Activated naive CD8-positive, alpha-beta T cell treated with anti-CD3 and anti-CD28 coated beads, Interleukin-2, amount 50 U/mL, for 16 hours (primary cell): ENCODE results near the gene EXT2.
A peak's percentile ranks its signal among the peaks of the same experiment; 100 is the strongest.

Experiments
- DNase-seq: peaks from one replicate; pipeline ENCODE4 v3.0.0-alpha.2; 2020; ENCODE audit warnings: low read depth, low spot score

The EXT2 gene

DNA sequence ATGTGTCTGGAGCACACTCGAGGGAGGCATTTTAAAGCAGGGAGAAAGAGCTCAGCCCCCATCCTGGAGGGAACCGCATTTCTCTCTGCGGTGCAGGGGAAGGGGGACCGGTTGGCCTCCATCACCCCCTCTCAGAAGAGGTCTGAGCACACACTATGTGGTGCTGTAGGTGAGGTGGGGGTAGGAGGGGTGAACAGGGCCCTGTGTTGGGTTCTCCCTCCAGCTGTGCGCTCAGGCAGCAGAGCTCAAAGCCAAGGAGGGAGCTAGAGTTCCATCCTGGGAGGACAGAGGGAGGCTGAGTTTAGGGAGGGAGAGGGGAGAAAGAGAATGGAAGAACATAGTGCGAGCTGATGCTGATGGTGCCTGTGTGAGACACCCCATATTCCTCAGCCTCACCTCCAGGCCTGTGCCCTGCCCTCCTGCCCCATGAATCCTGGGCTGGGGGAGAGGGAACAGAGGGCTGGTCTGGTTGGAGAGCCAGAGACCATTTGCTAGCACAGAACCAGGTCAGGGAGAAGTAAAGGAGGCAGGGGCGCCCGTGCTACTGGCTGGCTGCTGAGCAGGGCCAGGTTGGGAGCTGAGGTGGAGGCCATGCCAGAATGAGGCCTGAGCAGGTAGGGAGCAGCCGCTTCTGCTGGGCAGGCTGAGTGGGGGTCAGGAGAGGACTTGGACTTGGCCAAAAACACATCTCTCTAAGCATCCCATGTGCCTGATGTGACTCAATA is 170.7 kb downstream of the EXT2 start:
- DNase-seq = no peak

GRCh38 chr11:44267006-44267749 is 171.7 kb downstream of the EXT2 start:
- DNase-seq = no peak

DNA sequence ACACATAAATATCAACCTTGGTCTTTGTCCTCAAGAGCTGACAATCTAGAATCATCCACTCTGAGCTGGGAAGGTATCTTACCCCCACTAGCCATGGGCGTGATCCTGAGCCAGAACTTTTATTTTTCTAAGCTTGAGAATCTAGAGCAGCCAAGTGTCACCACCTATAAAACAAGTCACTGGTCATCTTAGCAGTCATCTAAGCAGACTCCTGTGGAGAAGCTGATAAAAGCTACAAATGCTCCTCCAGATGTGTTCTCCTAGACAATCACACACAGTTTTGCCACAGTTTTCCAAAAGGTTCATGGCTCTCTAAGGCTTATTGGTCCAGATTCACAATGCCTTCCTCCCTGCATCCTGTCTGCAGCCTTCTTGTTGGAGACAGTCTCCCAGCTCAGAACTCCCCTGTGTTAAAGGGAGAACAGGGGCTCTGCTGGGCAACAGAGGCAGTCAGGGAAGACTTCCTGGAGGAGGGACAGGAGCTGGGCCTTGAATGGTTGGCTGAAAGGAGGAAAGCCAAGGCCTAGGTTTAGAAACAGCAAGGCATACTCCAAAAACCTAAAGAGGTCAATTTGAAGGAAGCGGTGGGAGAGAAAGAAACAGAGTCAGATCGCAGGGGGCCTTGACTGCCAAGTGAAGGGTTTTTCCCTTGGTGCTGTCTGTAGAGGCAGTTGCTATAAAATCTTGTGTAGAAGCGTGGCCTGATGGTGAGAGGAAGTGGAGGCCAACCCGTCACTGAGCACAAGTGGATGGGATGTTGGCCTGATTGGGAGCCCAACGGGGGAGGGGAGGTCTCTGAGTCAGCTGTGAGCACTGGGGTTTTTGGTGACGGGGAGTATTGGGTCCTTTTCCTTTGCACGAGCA is 172.5 kb downstream of the EXT2 start:
- DNase-seq = no peak

DNA sequence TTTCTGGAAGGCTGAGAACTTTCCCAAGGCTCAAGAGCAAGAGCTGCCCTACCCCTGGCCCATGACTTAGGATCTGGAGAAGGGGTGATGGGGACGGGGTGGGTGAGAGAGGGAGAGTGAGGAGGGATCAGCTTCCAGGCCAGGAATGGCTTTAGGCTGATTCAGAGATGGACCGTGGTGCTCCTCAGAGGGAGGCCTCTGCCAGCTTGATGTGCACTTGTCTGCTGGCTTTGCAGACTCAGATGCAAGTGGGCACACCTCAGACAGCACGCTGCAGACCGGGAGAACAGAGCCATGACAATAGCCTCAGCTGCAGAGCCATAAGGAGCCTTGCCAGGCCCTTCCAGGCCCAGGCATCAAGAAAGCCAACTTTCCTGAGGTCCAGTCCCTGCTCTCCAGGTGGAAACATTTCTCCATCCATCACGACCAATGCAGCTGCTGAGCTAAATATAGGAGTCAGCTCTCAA is 173.2 kb downstream of the EXT2 start:
- no peak for DNase-seq

GRCh38 chr11:44269369-44270351 is 174.2 kb downstream of the EXT2 start:
- DNase-seq = no peak

DNA sequence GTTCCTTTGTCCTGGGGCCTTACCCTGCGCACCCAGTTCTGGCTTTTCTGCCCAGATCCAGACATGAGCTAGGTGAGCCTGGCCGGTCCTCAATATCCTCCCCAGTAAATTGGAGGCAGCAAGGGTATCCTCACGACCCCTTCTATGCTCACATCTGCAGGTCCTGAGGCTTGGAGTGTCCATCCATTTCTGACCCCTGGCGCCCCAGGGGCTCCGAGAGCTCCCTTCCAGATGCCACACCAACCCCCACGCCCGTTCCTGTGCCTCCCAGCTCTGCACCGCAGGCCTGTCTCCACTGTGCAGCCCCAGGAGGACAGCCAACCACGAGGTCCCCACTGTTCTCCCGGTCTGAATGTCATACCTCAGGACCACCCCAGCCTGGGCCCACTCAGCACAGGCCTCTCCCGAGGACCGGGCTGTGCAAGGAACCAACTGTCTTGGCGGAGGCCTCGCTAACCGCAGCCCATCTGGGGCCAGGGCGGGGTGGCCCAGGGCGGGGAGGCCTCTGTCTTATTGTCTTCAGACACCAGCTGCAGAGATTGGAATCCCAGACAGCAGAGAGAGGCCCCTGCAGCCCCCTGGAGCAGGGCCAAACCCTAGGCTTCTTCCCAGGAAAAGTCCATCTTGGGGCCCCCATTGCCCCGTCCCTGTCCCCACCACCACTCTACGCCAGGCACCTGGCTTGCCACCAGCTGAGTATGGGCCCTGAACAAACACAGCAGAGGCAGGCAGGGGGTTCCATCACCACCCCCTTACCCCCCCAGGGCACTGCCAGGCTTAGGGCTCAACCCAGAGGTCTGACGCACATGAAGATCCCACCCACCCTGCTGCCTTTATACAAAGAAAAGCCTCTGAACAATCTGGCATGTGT is 175.2 kb downstream of the EXT2 start:
- DNase-seq = no peak

- DNase-seq = no peak
Measured at GRCh38 chr11:44271286-44271685, 175.8 kb downstream of the EXT2 start.

DNA sequence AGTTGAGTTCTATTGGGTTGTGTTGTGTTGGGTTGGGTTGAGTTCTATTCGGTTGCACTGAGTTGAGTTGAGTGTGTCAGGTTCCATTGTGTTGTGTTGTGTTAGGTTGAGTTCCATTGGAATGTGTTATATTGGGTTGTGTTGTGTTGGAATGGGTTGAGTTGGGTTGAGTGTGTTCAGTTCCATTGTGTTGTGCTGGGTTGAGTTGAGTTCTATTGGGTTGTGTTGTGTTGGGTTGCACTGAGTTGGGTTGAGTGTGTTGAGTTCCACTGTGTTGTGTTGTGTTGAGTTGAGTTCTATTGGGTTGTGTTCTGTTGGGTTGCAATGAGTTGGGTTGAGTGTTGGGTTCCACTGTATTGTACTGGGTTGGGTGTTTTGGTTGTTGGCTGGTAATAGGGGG is 178.9 kb downstream of the EXT2 start:
- DNase-seq = no peak

GRCh38 chr11:44275241-44275640 is 179.8 kb downstream of the EXT2 start:
- no peak for DNase-seq

- DNase-seq = no peak
Measured at GRCh38 chr11:44275961-44276550, 180.6 kb downstream of the EXT2 start.

DNA sequence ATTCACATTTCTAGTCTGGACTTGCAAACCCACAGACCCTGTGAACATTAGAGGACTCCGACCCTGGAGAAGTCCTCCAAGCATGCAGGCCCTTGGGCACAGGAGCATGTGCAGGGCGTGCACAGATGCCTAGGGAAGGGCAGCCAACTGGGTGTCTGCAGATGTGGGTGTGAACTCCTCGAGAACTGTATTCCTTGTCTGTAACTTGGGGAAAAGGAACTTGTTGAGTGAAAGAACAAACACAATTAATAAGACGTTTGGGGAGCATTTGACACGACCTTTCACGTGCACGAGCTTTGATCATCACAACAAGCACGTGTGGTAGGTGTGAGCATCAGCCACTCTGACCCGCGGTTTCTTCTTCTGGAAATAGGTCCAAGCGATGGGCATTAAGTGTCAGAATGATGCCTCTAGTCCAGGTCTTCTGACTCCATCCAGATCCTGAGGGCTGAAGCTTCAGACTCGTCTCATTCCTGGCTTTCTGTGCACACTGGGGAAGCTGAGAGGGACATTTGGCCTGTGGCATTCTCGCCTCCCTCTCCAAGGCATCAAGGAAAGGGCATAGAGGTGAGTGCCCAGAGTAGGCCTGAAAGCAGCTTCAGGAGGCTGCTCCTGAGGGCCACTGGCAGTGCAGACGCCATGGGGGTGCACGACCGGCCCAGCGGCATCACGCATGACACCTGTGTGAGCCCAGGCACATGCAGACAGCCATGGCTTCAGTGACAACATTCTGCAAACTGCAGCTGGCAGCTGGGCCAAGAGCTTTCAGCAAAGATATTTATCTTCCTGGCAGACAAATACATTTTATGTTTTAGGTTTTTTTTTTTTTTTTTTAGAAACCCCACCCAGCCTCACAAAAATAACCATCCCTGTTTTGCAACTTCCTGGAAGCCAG is 182.0 kb downstream of the EXT2 start:
- DNase-seq = no peak

DNA sequence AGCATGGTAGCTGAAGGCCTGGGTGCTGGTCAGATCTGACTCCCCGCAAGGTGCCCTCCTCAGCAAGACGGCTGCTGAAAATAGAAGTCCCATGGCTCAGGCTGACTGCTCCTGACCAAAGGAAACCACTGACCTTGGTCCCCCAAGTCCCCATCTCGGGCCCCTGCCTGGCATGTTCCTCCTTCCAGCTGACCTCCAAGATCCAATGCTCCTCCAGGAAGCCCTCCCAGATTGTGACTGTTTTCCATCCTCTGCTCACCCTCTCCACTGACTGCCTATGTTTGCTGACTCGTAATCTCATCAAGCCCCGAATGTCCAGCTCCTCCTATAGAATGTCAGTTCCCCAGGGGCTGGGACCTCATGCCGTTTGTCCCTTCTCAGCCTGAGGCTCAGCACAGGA is 184.0 kb downstream of the EXT2 start:
- DNase-seq = no peak

DNA sequence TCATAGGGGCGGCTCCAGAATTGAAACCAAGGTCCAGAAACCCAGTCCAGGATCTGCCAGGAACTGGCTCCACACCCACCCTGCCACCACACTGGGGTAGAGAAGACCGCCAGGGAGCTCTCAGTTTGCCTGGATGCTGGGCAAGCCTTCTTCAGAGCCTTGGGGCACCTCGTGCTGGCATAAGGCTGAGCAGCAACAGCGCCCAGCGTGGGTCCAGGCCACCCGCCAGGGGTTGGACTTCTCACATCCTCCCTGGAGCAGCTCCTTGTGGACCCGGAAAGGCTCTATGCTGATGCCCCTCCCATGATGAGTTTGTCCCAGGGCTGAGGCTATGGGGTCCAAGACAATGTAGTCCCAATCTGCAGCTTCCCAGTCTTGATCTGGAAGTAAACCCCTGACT is 184.8 kb downstream of the EXT2 start:
- no peak for DNase-seq

GRCh38 chr11:44281151-44281550 is 185.7 kb downstream of the EXT2 start:
- no peak for DNase-seq

DNA sequence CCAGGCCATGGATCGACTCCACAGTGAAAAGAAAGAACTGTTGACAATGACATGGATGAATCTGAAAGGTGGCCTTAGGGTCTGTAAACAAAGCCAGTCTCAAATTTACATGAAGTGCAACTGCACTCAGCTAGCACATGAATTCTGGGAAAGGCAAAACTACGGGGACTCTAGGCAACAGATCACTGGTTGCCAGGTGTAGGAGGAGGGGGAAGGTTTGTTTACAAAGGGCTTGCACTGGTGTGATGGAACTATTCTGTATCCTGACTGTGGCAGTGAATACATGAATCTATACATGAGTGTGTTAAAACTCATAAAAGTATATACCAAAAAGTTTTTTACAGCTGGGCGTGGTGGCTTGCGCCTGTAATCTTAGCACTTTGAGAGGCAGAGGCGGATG is 187.1 kb downstream of the EXT2 start:
- no peak for DNase-seq

GRCh38 chr11:44285756-44286155 is 190.3 kb downstream of the EXT2 start:
- DNase-seq = no peak

- DNase-seq = peak; percentile 29
Measured at GRCh38 chr11:44286268-44286880, 190.9 kb downstream of the EXT2 start.

DNA sequence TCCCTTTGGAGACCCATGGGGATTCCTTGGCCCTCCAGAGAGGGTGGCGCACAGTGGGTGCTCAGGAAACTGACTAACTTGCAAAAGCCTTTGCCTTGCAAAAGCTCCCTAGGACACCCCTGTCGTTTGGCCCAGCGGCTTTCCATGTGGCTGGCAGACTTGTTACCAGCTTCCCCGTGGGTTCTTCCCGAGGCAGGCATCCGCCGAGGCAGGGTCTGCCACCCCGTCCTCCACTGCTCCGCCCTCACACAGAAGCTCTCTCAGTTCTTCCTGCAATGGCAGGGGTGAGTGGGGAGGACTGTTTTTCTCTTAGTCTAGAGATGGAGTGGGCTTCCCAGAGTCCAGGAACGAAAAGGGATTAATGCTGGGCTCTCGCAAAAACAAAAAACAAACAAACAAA is 191.4 kb downstream of the EXT2 start:
- no peak for DNase-seq
